Transverse colon (tissue), 4 donors: Measurements from ENCODE around the gene HECTD4.

Experiments
- EP300 ChIP-seq: sonication (generic); formaldehyde crosslinking; IDR thresholded peaks from one replicate; pipeline ENCODE4 v1.6.1; 2017; ENCODE audit warnings: antibody characterized with exemption, low read depth
- POLR2A ChIP-seq: fragments of 450-650 bp; IDR thresholded peaks from one replicate; pipeline ENCODE4 v1.6.1; 2016; ENCODE audit warnings: antibody characterized with exemption, mild to moderate bottlenecking, moderate library complexity
- POLR2AphosphoS5 ChIP-seq, 3 donors: sonication (generic); formaldehyde crosslinking; IDR thresholded peaks; one replicate each; pipeline ENCODE4 v1.6.1; 2016; ENCODE audit warnings: antibody characterized with exemption in 3 of 3
- TF ChIP-seq, protein P1 (sequence below), 5 experiments: fragments of 200-600 bp in 3 of 5; fragments of 450-650 bp in 2 of 5; sonication (generic) in 3 of 5; IDR thresholded peaks; 1 replicate in 2 of 5; 2 replicates in 3 of 5; pipeline ENCODE4 v1.5.1; 2016 to 2017; ENCODE audit warnings: antibody characterized with exemption in 5 of 5, inconsistent platforms in 3 of 5, mild to moderate bottlenecking in 2 of 5, moderate library complexity in 1 of 5

DNA sequence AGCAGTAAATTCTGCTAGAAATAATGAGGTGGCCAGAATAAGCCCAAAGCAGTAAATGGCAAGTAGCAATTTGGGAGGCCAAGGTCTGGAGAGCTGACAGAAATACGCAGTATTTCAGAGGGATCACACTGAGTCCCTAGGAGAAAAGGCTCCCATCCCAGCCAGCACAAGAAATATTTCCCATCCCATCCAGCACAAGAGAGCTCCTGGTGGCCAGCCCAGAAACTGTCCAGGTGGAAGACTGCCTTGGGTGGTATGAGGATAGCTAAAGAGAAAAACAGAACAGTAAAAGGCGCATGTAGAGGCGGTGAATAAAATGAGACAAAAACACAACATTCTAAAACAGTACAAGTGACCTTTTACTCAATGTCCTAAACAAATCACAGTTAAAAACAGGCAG, 120.7 kb downstream of the HECTD4 start:
- TF ChIP-seq, protein P1, sequence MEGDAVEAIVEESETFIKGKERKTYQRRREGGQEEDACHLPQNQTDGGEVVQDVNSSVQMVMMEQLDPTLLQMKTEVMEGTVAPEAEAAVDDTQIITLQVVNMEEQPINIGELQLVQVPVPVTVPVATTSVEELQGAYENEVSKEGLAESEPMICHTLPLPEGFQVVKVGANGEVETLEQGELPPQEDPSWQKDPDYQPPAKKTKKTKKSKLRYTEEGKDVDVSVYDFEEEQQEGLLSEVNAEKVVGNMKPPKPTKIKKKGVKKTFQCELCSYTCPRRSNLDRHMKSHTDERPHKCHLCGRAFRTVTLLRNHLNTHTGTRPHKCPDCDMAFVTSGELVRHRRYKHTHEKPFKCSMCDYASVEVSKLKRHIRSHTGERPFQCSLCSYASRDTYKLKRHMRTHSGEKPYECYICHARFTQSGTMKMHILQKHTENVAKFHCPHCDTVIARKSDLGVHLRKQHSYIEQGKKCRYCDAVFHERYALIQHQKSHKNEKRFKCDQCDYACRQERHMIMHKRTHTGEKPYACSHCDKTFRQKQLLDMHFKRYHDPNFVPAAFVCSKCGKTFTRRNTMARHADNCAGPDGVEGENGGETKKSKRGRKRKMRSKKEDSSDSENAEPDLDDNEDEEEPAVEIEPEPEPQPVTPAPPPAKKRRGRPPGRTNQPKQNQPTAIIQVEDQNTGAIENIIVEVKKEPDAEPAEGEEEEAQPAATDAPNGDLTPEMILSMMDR (IDR thresholded peaks at IDR 0.05), result no peak
- TF ChIP-seq POLR2AphosphoS5 (IDR thresholded peaks at IDR 0.05) (no peak), EP300 (no peak), POLR2A (no peak)
